Lung (tissue), 12 donors: ENCODE results near the gene MYO18B. TPM values are rescaled to one million over a fixed set of nuclear protein-coding genes. Genes with fewer than 3 reads are reported as not detected.

Experiments
- ATAC-seq: fragments of 200-7000 bp; cut with Tn5 transposase; one replicate; pipeline ENCODE4 v1.9.1; 2020; ENCODE audit warnings: moderate number of reproducible peaks; ENCODE audit not compliant: insufficient read depth, low FRiP score
- DNase-seq, 3 donors: peaks; one replicate each; pipeline ENCODE4 v3.0.0-alpha.2; 2013 to 2017
- H3K27ac ChIP-seq, 2 donors: one replicate each; pipeline ENCODE4 v1.5.1; 2013; ENCODE audit warnings: mild to moderate bottlenecking in 2 of 2, moderate library complexity in 2 of 2, control low read depth in 1 of 2, inconsistent platforms in 1 of 2, low read depth in 1 of 2, low read length in 1 of 2
- H3K27me3 ChIP-seq, 3 donors: one replicate each; pipeline ENCODE4 v1.5.1; 2013; ENCODE audit warnings: low read length in 2 of 3; ENCODE audit not compliant: control insufficient read depth in 3 of 3, insufficient read depth in 3 of 3
- H3K36me3 ChIP-seq, 4 donors: one replicate each; pipeline ENCODE4 v1.5.1; 2013; ENCODE audit warnings: low read length in 4 of 4, mild to moderate bottlenecking in 1 of 4, moderate library complexity in 1 of 4; ENCODE audit not compliant: control insufficient read depth in 4 of 4, insufficient read depth in 4 of 4
- H3K4me1 ChIP-seq, 5 donors: one replicate each; pipeline ENCODE4 v1.5.1; 2013; ENCODE audit warnings: low read length in 5 of 5, mild to moderate bottlenecking in 2 of 5, moderate library complexity in 1 of 5; ENCODE audit not compliant: control insufficient read depth in 5 of 5, insufficient read depth in 5 of 5
- H3K4me3 ChIP-seq: one replicate; pipeline ENCODE4 v1.5.1; 2013; ENCODE audit warnings: mild to moderate bottlenecking, control low read depth, moderate library complexity
- H3K9ac ChIP-seq, 2 donors: one replicate each; pipeline ENCODE4 v1.5.1; 2013; ENCODE audit warnings: low read length in 2 of 2, control low read depth in 1 of 2; ENCODE audit not compliant: insufficient read depth in 1 of 2
- H3K9me3 ChIP-seq, 4 donors: one replicate each; pipeline ENCODE4 v1.5.1; 2013; ENCODE audit warnings: low read length in 3 of 4, mild to moderate bottlenecking in 1 of 4, moderate library complexity in 1 of 4; ENCODE audit not compliant: control insufficient read depth in 4 of 4, insufficient read depth in 3 of 4
- CTCF ChIP-seq: IDR thresholded peaks from 2 replicates; pipeline ENCODE4 v1.5.1; 2012; ENCODE audit warnings: mild to moderate bottlenecking; ENCODE audit errors: control extremely low read depth, extremely low read depth
- WGBS, 2 donors: extraction: QIAGEN DNeasy Blood & Tissue Kit; methylation state at CpG; one replicate each; pipeline ENCODE4 v1.1.7; 2013; 5-methylcytosine and 5-hydroxymethylcytosine counted together
- polyA plus RNA-seq, 2 donors: library from polyadenylated mRNA; stranded (reverse); fragments of 200-250 nt; gene quantifications; one replicate each; pipeline ENCODE4 v1.2.1, GENCODE V29; 2013
- total RNA-seq, 2 donors: library from RNA; depleted of rRNA in 1 of 2; stranded (reverse); fragments of >200 nt in 1 of 2; gene quantifications; one replicate each; pipeline ENCODE4 v1.2.1, GENCODE V29; 2014 to 2021
- donor health status: control.
- donor health status: control.
- donor health status: Bipolar disorder and iron deficiency.
- donor health status: healthy.
- donor health status: DM: yes; HTN: yes; CAD: no.

The MYO18B gene
- total and polyA plus RNA-seq, 4 donors = 0.02 to 0.71 (median 0.07) TPM

GRCh38 chr22:25964961-25965730 lies 223.2 kb downstream of the MYO18B start:
- ATAC-seq = no peak
- no peak overlapping the region for H3K4me3 ChIP-seq
- TF ChIP-seq CTCF = no peak
- no peak for DNase-seq
- no peaks in the 10 kb centered on the region for H3K4me1 ChIP-seq
- peaks cover 0 to 2% (median 0%) of the 10 kb centered on the region in 4 donors for H3K36me3 ChIP-seq
- no peak overlapping the region for H3K27ac ChIP-seq
- H3K27me3 ChIP-seq = peaks cover 2 to 13% (median 7%) of the 10 kb centered on the region in 3 donors
- H3K9ac ChIP-seq = no peak overlapping the region
- 86 to 93% methylated on average over 10 of the region's 10 CpGs for WGBS, 2 donors
- peaks cover 0 to 9% (median 0%) of the 10 kb centered on the region in 4 donors for H3K9me3 ChIP-seq

GRCh38 chr22:25966448-25966913 lies 224.5 kb downstream of the MYO18B start:
- H3K27ac ChIP-seq = no peak overlapping the region
- 8 to 15% methylated on average over 8 of the region's 8 CpGs for WGBS, 2 donors
- H3K4me3 ChIP-seq = no peak overlapping the region
- ATAC-seq (no peak), DNase-seq (peak; percentile 0 to 16 (median 15))
- no peak for TF ChIP-seq CTCF
- H3K9me3 ChIP-seq = peaks cover 0 to 9% (median 0%) of the 10 kb centered on the region in 4 donors
- no peak overlapping the region for H3K9ac ChIP-seq
- H3K4me1 ChIP-seq = no peaks in the 10 kb centered on the region
- peaks cover 0 to 2% (median 0%) of the 10 kb centered on the region in 4 donors for H3K36me3 ChIP-seq
- H3K27me3 ChIP-seq = peaks cover 5 to 13% (median 7%) of the 10 kb centered on the region in 3 donors

DNA sequence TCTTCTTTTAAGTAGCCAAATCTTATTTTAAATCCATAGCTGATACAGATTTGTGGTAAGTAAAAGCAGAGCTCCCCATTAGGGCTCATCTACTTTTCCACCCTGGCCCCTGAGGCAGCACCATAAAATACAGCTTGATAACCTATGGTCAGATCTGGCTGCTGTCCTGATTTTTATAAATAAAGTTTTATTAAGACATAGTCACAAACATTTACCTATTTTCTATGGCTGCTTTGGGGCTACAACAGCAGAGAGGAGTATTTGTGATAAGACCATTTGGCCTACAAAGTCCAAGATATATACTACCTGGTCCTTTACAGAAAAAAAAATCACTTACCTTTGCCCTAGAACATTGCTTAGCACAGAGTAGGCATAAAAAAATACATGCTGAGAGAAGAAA lies 227.3 kb downstream of the MYO18B start:
- Histone ChIP-seq H3K27ac (no peak overlapping the region), H3K36me3 (peaks cover 0 to 9% (median 0%) of the 10 kb centered on the region in 4 donors), H3K9me3 (peaks cover 0 to 3% (median 0%) of the 10 kb centered on the region in 4 donors), H3K27me3 (peaks cover 5 to 12% (median 10%) of the 10 kb centered on the region in 3 donors), H3K4me1 (no peaks in the 10 kb centered on the region), H3K9ac (no peak overlapping the region), H3K4me3 (no peak overlapping the region)
- ATAC-seq (no peak), DNase-seq (no peak)
- TF ChIP-seq CTCF = no peak
